Breast epithelium (tissue), 3 donors: ENCODE measurements around the gene MTOR.

Experiments used
- CTCF ChIP-seq, 3 donors: fragments of 450-650 bp; IDR thresholded peaks; one replicate each; pipeline ENCODE4 v1.5.1; 2016 to 2017; ENCODE audit warnings: antibody characterized with exemption in 3 of 3, mild to moderate bottlenecking in 3 of 3, moderate library complexity in 3 of 3
- POLR2A ChIP-seq: fragments of 450-650 bp; IDR thresholded peaks from one replicate; pipeline ENCODE4 v1.6.1; 2016; ENCODE audit warnings: antibody characterized with exemption, mild to moderate bottlenecking, moderate library complexity

- TF ChIP-seq CTCF (IDR thresholded peaks at IDR 0.05), result no peak
- TF ChIP-seq POLR2A, result no peak
Measured at GRCh38 chr1:11105586-11105985, 156.8 kb downstream of the MTOR start.
